MM.1S (cell line): ENCODE results near the gene ZBTB11.
"Not testable (repeated sequence)": the region's sequence is repeated elsewhere in the genome, so short reads cannot be mapped to it uniquely, and the experiment has no call there.

Experiments
- DNase-seq: peaks from one replicate; pipeline ENCODE4 v3.0.0-alpha.2; 2015
- H2AFZ ChIP-seq: fragments of 300-600 bp; sonication (generic); 2 replicates; pipeline ENCODE4 v1.6.0; 2016; ENCODE audit warnings: antibody characterized with exemption, low read length
- H3F3A ChIP-seq: fragments of 300-600 bp; sonication (generic); 2 replicates; pipeline ENCODE4 v1.6.1; 2016; ENCODE audit warnings: mild to moderate bottlenecking, antibody characterized with exemption, low read length, moderate library complexity, mixed read lengths; ENCODE audit not compliant: insufficient read depth
- H3K27ac ChIP-seq: fragments of 300-600 bp; sonication (generic); 2 replicates; pipeline ENCODE4 v1.5.1; 2016; ENCODE audit warnings: mild to moderate bottlenecking, low read length
- H3K27me3 ChIP-seq: fragments of 300-600 bp; sonication (generic); replicated peaks from 2 replicates; pipeline ENCODE4 v1.6.0; 2016; ENCODE audit warnings: low read length; ENCODE audit not compliant: insufficient read depth
- H3K36me3 ChIP-seq: fragments of 300-600 bp; sonication (generic); replicated peaks from 2 replicates; pipeline ENCODE4 v1.6.1; 2016; ENCODE audit warnings: mild to moderate bottlenecking, low read length, mixed read lengths; ENCODE audit not compliant: insufficient read depth
- H3K4me1 ChIP-seq: fragments of 300-600 bp; sonication (generic); 2 replicates; pipeline ENCODE4 v1.6.1; 2016; ENCODE audit warnings: low read length, mixed read lengths
- H3K4me2 ChIP-seq: fragments of 300-600 bp; sonication (generic); 2 replicates; pipeline ENCODE4 v1.6.0; 2016; ENCODE audit warnings: low read depth, low read length
- H3K4me3 ChIP-seq: fragments of 300-600 bp; sonication (generic); 2 replicates; pipeline ENCODE4 v1.5.1; 2016; ENCODE audit warnings: low read length, mixed read lengths
- H3K79me2 ChIP-seq: fragments of 300-600 bp; sonication (generic); 2 replicates; pipeline ENCODE4 v1.6.1; 2016; ENCODE audit warnings: mixed run types, low read length, mixed read lengths
- H3K9ac ChIP-seq: fragments of 300-600 bp; sonication (generic); 2 replicates; pipeline ENCODE4 v1.6.1; 2016; ENCODE audit warnings: low read length, mixed read lengths
- H3K9me2 ChIP-seq: fragments of 300-600 bp; sonication (generic); replicated peaks from 2 replicates; pipeline ENCODE4 v1.6.1; 2016; ENCODE audit warnings: mild to moderate bottlenecking, low read length, mixed read lengths; ENCODE audit not compliant: insufficient read depth
- H3K9me3 ChIP-seq: fragments of 300-600 bp; sonication (generic); replicated peaks from 2 replicates; pipeline ENCODE4 v1.6.1; 2016; ENCODE audit warnings: mild to moderate bottlenecking, low read length, mixed read lengths; ENCODE audit not compliant: insufficient read depth
- H4K20me1 ChIP-seq: fragments of 300-600 bp; sonication (generic); 2 replicates; pipeline ENCODE4 v1.6.1; 2016; ENCODE audit warnings: mild to moderate bottlenecking, low read length, moderate library complexity, mixed read lengths; ENCODE audit not compliant: insufficient read depth
- EZH2 ChIP-seq: fragments of 300-600 bp; sonication (generic); optimal IDR thresholded peaks from 2 replicates; pipeline ENCODE3; 2017; ENCODE audit warnings: low read depth, mild to moderate bottlenecking, antibody characterized with exemption, low read length, mixed read lengths
- EZH2phosphoT487 ChIP-seq: fragments of 300-600 bp; sonication (generic); IDR thresholded peaks from 2 replicates; pipeline ENCODE4 v1.6.1; 2018; ENCODE audit warnings: antibody characterized with exemption, low read length
- TF ChIP-seq, protein P1 (sequence below): fragments of 300-600 bp; sonication (generic); IDR thresholded peaks from 2 replicates; pipeline ENCODE4 v1.5.1; 2016; ENCODE audit warnings: antibody characterized with exemption, low read length, mixed read lengths

Gene ZBTB11

DNA sequence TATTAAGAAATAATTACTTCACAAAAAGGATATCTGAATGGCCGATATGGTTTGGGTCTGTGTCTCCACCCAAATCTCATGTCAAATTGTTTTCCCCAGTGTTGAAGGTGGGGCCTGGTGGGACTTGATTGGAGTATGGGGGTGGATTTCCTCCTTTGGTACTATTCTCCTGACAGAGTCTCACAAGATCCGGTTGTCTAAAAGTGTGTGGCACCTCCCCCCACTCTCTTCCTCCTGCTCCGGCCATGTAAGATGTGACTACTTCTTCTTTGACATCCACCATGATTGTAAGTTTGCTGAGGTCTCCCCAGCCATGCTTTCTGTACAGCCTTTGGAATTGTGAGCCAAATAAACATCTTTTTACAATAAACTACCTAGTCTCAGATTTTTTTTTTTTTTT is 34.5 kb downstream of the ZBTB11 start:
- H3K4me1 ChIP-seq, result no peaks in the 10 kb centered on the region
- H3K4me3 ChIP-seq, result no peak overlapping the region
- no peak for DNase-seq
- H3K79me2 ChIP-seq, result no peaks in the 10 kb centered on the region
- H3K4me2 ChIP-seq, result no peak overlapping the region
- H3K36me3 ChIP-seq, result no peaks in the 10 kb centered on the region
- no peak overlapping the region for H2AFZ ChIP-seq
- H3K9me2 ChIP-seq, result no peaks in the 10 kb centered on the region
- H3K27me3 ChIP-seq, result no peaks in the 10 kb centered on the region
- TF ChIP-seq EZH2 (no peak), EZH2phosphoT487 (no peak)
- TF ChIP-seq, protein P1, sequence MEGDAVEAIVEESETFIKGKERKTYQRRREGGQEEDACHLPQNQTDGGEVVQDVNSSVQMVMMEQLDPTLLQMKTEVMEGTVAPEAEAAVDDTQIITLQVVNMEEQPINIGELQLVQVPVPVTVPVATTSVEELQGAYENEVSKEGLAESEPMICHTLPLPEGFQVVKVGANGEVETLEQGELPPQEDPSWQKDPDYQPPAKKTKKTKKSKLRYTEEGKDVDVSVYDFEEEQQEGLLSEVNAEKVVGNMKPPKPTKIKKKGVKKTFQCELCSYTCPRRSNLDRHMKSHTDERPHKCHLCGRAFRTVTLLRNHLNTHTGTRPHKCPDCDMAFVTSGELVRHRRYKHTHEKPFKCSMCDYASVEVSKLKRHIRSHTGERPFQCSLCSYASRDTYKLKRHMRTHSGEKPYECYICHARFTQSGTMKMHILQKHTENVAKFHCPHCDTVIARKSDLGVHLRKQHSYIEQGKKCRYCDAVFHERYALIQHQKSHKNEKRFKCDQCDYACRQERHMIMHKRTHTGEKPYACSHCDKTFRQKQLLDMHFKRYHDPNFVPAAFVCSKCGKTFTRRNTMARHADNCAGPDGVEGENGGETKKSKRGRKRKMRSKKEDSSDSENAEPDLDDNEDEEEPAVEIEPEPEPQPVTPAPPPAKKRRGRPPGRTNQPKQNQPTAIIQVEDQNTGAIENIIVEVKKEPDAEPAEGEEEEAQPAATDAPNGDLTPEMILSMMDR, result no peak
- no peaks in the 10 kb centered on the region for H4K20me1 ChIP-seq
- H3K9ac ChIP-seq, result no peak overlapping the region
- no peaks in the 10 kb centered on the region for H3F3A ChIP-seq
- H3K27ac ChIP-seq, result no peak overlapping the region
- no peaks in the 10 kb centered on the region for H3K9me3 ChIP-seq

DNA sequence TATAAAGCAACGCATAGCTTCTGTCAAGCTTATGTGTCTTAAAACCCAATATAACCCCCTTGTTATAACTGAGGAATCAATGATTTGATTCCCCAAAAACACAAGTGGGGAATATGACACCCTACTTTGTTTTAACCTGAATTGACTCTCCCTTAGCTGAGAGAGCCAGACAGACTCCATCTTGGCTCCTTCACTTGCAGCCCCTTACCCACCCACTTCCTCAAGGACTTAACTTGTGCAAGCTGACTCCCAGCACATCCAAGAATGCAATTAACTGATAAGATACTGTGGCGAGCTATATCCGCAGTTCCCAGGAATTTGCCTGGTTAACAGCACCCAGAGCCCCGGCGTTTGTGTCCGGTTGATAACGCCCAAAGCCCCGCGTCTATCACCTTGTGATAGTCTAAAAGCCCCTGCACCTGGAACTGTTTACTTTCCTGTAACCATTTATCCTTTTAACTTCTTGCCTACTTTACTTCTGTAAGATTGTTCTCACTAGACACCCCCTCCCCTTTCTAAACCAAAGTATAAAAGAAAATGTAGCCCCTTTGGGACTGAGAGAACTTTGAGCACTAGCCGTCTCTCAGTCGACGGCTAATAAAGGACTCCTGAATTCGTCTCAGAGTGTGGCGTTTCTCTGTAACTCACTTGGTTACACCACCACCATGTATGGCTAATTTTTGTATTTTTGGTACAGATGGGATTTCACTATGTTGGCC is 35.4 kb downstream of the ZBTB11 start:
- not testable (repeated sequence) for H3K27ac ChIP-seq, DNase-seq, H3K9ac ChIP-seq, H3K4me3 ChIP-seq, H3K36me3 ChIP-seq, H3K27me3 ChIP-seq, H3K9me3 ChIP-seq, H4K20me1 ChIP-seq, H3K79me2 ChIP-seq, H3K4me1 ChIP-seq, H3K4me2 ChIP-seq, H2AFZ ChIP-seq, H3F3A ChIP-seq, H3K9me2 ChIP-seq

DNA sequence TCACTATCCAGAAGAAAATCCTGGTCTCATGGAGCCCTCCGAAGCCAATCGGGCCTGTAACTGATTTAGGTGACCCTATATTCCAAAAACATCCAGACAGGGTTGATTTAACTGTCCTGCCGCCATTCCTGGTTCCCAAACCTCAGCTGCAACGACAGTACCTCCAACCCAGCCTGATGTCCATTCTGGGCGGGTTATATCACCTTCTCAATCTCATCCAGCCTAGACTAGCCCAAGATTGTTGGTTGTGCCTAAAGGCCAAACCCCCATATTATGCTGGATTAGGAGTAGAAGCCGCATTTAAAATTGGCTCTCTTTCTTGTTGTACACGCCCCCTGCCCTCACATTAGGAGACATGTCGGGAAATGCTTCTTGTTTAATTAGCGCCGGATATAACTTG is 36.7 kb downstream of the ZBTB11 start:
- Histone ChIP-seq H3K9me3 (no peaks in the 10 kb centered on the region), H3K27me3 (no peaks in the 10 kb centered on the region), H3K4me2 (no peak overlapping the region), H3F3A (no peaks in the 10 kb centered on the region), H3K9ac (no peak overlapping the region), H3K27ac (no peak overlapping the region), H4K20me1 (no peaks in the 10 kb centered on the region), H3K79me2 (no peaks in the 10 kb centered on the region), H3K9me2 (no peaks in the 10 kb centered on the region), H3K36me3 (no peaks in the 10 kb centered on the region), H2AFZ (no peak overlapping the region), H3K4me1 (no peaks in the 10 kb centered on the region), H3K4me3 (no peak overlapping the region)
- no peak for TF ChIP-seq EZH2
- TF ChIP-seq EZH2phosphoT487, result no peak
- TF ChIP-seq, protein P1, result no peak
- DNase-seq, result no peak

DNA sequence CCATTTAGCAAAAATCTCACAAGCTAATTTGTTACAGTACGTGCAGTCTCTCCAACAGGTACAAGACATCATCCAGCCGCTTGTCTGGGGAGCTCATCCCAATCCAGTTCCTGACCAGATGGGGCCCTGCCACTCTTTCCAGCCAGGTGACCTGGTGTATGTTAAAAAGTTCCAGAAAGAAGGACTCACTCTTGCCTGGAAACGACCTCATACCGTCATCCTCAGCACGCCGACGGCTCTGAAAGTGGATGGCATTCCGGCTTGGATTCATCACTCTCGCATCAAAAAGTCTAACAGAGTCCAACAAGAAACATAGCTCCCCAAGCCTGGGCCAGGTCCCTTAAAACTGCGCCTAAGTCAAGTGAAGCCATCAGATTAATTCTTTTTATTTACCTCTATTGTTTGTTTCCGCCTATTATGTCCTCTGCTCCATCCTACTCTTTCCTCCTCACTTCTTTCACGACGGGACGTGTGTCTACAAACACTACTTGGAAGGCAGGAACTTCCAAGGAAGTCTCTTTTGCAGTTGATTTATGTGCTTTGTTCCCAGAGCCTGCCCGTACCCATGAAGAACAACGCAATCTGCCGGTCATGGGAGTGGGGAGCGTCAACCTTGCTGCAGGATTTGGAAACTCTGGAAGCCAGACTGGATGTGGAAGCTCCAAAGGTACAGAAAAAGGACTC is 37.5 kb downstream of the ZBTB11 start:
- H3K4me2 ChIP-seq, result no peak overlapping the region
- H3K9me2 ChIP-seq, result no peaks in the 10 kb centered on the region
- no peak overlapping the region for H3K9ac ChIP-seq
- H3K79me2 ChIP-seq, result no peaks in the 10 kb centered on the region
- no peak overlapping the region for H3K27ac ChIP-seq
- H3K27me3 ChIP-seq, result no peaks in the 10 kb centered on the region
- no peak overlapping the region for H2AFZ ChIP-seq
- no peaks in the 10 kb centered on the region for H4K20me1 ChIP-seq
- H3F3A ChIP-seq, result no peaks in the 10 kb centered on the region
- DNase-seq, result no peak
- H3K4me1 ChIP-seq, result no peaks in the 10 kb centered on the region
- no peak overlapping the region for H3K4me3 ChIP-seq
- H3K36me3 ChIP-seq, result no peaks in the 10 kb centered on the region
- no peak for TF ChIP-seq EZH2
- no peak for TF ChIP-seq EZH2phosphoT487
- TF ChIP-seq, protein P1, result no peak
- no peaks in the 10 kb centered on the region for H3K9me3 ChIP-seq
